Measurements from ENCODE around the gene PCDHA4.

GRCh38 chr5:140796718-140797095, 10.2 kb upstream of the PCDHA4 start:
- TF ChIP-seq EP300 (IDR thresholded peaks at IDR 0.05; ENCODE audit: borderline replicate concordance in 1 of 2, low read depth in 1 of 2, low read length in 1 of 2) (no peak), EZH2phosphoT487 (IDR thresholded peaks at IDR 0.05; ENCODE audit: borderline replicate concordance, low read depth) (no peak), USF1 (IDR thresholded peaks at IDR 0.05; ENCODE audit: borderline replicate concordance, low read depth) (no peak), TEAD4 (IDR thresholded peaks at IDR 0.05; ENCODE audit: borderline replicate concordance, insufficient read depth) (no peak), FOSL2 (IDR thresholded peaks at IDR 0.05; ENCODE audit: borderline replicate concordance, low read depth) (no peak), FOXJ3 (CRISPR knock-in tag; IDR thresholded peaks at IDR 0.05) (no peak)
- TF ChIP-seq, protein P1, sequence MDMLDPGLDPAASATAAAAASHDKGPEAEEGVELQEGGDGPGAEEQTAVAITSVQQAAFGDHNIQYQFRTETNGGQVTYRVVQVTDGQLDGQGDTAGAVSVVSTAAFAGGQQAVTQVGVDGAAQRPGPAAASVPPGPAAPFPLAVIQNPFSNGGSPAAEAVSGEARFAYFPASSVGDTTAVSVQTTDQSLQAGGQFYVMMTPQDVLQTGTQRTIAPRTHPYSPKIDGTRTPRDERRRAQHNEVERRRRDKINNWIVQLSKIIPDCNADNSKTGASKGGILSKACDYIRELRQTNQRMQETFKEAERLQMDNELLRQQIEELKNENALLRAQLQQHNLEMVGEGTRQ (IDR thresholded peaks at IDR 0.05; ENCODE audit: borderline replicate concordance, low read depth, low read length) = no peak

All from SK-N-SH (cell line).